GM21737 (cell line): ENCODE measurements around the gene PLD4.
A peak's percentile ranks its signal among the peaks of the same experiment; 100 is the strongest.
"Not testable (repeated sequence)": the region's sequence is repeated elsewhere in the genome, so short reads cannot be mapped to it uniquely, and the experiment has no call there.

Experiments
- ATAC-seq: cut with Tn5 transposase; IDR thresholded peaks from one replicate; pipeline ENCODE4 v1.9.1; 2021; ENCODE audit warnings: mild to moderate bottlenecking, moderate library complexity; ENCODE audit not compliant: unreplicated experiment

Gene PLD4

DNA sequence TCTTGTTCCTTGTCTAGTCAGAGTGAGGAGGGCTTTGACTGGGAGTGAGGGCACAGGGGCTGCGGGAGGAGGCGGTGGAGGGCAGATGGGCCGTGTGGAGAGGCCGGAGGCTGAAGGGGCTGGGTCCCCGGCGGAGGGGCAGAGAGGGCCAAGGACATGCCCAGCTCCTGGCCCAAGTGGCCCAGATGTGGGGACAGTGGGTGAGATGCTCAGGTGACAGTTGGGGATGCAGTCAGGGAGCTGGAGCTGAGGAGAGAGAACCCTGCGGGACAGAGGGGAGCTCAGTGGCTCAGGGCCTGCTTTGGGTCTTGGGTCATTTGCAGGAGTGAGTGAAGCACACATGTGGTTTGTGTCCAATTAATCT, 26.5 kb upstream of the PLD4 start:
- no peak for ATAC-seq

DNA sequence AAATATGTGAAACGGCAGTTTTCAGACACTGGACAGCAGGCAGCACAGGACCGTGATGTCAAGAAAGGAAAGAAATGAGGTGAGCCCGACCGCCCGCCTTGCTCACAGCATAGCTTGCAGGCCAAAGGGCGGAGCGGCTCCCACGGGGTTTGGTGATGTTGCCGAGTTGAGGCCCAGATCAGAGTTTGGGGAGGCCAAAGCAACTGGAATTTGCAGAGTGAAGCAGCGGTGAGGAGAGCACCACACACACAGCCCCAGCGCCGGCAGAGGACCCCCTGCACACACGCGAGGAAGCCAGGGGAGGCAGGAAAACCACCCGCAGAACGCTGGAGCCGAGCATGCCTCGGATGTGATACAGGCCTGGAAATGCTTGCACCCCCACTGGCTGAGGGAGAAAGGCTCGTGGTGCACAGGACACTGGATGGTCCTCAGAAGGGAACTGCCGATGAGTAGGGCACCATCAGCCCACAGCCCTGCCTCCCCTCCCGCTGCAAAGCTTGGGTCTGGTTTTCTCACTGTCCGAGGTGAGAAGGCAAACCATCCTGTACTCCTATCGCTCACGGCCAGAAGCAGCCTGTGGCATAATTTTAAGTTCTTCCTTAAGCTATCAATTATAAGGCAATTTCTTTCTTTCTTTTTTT, 25.7 kb upstream of the PLD4 start:
- no peak for ATAC-seq

DNA sequence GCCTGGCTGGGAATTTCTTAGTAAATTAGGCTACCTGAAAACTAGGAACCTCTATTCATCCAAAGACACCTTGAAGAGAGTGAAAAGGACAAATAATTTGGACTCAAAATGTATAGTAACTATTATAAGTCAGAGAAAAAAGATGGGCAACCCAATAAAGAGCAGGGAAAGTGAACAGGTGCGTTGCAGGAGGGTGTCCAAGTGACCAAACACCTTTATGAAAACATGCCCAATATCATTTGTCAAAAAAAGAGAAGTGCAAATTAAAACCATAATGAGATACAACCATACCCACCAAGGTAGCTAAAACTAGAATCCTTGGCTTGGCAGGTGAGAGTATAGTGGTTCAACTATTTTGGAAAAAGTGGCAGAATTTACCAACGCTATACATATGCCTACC, 24.9 kb upstream of the PLD4 start:
- ATAC-seq: no peak

DNA sequence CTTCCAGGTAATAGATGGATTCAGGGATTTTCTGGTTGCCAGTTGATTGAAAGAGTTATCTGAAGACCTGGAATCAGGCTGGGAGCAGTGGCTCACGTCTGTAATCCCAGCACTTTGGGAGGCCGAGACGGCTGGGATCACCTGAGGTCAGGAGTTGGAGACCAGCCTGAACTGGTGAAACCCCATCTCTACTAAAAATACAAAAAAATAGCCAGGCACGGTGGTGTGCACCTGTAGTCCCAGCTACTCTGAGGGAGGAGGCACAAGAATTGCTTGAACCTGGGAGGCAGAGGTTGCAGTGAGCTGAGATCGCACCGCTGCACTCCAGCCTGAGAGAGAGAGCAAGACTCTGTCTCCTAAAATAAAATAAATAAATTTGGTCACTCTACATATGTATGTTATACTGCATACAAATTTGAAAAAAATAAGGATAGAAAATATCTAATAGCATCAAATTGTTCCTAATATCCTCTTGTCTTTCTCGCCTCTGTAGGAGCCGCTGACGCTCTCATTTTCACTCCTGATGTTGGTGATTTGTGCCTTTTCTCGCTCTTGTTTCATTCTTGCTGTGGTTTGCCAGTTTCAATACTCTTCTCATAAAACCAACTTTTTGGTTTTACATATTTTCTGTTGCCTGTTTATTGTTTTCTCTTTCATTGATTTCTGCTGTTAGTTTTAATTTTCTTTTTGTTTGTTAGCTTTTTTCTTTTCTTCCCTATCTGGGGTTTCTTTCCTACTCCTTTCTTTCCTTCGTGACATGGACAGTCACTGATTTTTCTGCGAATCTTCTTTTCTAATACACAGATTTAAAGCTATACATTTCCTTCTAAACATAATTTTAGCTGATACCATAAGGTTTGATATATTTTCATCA, 23.8 kb upstream of the PLD4 start:
- no peak for ATAC-seq

DNA sequence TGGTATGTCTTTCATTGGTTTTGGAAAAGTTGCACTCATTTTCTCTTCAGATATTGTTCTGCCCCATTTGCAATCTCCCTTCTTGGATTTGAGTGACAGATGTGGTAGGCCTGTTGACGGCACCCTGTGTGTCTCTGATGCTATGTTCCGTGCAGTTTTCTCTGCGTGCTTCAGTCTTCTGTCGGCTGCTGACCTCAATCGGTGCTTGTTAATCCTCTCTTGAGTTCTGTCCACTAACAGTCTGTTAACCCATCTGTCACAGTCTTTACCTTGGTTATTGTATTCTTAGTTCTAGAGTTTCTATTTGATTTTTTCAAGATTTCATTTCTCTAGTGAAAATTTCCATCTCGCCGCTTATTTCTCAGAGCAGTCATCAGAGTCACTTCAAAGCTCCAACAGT, 20.7 kb upstream of the PLD4 start:
- ATAC-seq: no peak

DNA sequence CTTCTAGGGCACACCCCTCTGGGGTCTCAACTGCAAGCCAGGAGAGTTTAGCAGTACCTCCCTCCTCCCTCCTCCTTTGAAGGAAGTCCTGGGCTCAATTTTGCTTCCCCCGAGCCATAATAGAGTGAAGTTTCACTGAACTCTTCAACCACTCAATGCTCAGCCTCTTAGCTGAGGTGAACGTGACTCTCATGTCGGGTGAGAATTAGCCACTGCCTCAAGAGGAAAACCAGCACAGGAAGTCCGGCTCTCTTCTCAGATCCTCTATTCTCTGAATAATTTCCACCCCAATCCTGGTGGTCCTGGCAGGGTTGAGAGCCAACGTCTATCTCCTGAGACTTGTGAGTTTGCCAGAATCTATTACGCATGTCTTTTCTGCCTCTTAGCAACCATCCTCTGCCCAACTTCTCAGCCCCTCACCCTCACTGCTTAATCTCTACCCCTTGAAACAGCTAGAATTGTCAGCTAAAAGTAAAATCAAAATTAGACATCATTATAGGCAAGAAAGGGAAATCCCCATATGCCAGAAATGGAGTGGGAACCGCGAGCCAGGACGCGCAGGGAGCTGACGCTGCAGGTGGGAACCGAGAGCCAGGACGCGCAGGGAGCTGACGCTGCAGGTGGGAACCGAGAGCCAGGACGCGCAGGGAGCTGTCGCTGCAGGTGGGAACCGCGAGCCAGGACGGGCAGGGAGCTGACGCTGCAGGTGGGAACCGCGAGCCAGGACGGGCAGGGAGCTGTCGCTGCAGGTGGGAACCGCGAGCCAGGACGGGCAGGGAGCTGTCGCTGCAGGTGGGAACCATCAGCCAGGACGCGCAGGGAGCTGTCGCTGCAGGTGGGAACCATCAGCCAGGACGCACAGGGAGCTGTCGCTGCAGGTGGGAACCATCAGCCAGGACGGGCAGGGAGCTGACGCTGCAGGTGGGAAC, 19.8 kb upstream of the PLD4 start:
- ATAC-seq: not testable (repeated sequence)

DNA sequence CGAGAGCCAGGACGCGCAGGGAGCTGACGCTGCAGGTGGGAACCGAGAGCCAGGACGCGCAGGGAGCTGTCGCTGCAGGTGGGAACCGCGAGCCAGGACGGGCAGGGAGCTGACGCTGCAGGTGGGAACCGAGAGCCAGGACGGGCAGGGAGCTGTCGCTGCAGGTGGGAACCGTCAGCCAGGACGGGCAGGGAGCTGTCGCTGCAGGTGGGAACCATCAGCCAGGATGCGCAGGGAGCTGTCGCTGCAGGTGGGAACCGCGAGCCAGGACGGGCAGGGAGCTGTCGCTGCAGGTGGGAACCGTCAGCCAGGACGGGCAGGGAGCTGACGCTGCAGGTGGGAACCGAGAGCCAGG, 19.1 kb upstream of the PLD4 start:
- ATAC-seq: not testable (repeated sequence)

DNA sequence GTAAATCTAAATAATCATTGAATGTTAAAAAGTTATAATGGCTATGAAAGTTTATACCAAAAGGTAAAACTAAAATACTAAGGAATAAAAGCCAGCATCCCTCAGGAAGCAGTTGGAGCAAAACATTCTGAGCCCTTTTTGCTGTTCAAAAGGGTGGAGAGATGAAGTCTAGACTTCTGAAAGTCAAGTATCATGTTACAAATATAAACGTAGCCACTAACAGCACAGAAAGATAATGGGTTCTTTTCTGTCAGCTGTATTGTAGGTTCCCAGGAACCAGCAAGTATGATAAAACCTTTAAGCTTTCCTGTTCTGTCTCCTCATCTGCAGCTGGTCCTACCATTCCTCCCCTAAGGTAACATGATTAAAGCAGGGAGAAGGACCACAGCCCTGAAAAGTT, 16.4 kb upstream of the PLD4 start:
- no peak for ATAC-seq

DNA sequence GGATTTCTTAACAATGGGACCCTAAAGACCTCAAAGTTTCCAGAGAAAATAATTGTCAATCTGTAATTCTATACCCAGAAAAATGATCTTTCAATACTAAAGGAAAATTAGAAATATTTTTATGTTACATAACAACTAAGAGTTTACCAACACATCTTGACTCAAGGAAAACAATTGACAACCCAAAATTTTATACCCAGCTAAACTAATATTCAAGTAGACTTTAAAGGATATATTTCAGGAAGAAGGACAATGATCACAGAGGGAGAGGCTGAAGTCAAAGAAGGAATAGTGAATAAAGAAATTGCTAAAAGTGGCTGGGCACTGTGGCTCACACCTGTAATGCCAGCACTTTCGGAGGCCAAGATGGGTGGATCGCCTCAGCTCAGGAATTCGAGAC, 12.6 kb upstream of the PLD4 start:
- no peak for ATAC-seq

DNA sequence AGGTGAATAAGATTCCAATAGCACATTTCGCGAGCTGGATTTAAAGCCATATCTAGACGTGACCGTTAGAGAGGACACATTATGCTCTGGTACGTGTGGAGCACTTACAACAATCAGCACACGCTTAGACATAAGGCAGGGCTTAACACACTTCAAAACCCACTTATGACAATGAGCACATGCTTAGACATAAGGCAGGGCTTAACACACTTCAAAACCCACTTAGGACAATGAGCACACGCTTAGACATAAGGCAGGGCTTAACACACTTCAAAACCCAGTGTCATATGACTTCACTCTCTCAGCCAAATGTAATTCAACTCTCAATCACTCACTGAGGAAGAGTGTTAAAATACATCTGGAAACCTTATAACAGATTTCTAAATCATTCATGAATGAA, 11.2 kb upstream of the PLD4 start:
- no peak for ATAC-seq

DNA sequence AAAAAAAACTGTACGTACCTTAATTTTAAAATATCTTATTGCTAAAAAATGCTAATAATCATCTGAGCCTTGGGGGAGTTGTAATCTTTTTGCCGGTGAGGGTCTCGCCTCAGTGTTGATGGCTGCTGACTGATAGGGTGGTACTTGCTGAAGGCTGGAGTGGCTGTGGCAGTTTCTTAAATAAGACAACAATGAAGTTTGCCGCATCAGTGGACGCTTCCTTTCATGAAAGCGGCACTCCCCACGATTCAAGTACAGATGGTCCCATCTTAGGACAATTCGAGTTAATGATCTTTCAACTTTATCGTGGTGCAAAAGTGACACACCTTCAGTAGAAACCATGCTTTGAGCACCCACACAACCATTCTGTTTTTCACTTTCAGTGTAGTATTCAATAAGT, 7.6 kb upstream of the PLD4 start:
- ATAC-seq: no peak

DNA sequence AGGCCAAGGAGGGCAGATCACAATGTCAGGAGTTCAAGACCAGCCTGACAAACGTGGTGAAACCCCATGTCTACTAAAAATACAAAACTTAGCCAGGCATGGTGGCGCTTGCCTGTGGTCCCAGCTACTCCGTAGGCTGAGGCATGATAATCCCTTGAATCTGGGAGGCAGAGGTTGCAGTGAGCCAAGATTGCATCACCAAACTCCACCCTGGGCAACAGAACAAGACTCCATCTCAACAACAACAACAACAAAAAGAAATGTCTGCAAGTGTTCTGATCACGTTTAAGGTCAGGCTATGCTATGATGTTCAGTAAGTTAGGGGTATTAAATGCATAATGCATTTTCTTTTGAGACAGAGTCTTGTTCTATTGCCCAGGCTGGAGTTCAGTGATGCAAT, 6.7 kb upstream of the PLD4 start:
- ATAC-seq: no peak

DNA sequence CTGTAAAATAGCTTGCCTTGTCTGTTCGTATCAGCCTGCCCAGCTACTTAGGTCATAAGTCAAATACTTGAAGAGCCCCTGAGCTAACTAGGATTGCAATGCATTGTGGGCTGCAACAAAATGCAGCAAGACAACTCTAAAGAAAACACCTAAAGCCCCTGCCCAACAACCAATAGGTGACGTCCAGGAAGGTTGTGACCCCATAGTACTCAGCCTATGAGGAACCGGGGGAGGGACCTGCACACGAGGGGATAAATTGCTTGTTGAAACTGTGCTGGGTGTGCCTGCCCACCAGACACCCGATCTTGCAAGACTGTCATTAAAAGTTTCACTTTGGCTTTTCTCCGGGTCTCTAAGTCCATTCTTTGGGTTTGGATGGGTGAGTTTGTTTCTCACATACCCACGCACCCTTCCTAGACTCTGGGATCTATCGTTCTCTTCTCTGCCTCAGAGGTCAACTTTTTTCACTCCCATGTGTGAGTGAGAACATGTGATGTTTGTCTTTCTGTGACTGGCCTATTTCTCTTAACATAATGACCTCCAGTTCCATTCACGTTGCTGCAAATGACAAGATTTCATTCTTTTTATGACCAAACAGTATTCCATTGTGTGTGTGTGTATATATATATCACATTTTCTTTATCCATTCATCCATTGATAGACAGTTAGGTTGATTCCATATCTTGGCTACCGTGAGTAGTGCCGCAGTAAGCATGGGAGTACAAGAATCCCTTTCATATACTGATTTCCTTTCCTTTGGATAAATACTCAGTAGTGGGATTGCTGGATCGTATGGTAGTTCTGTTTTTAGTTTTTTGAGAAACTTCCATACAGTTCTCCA, 5.3 kb upstream of the PLD4 start:
- not testable (repeated sequence) for ATAC-seq

DNA sequence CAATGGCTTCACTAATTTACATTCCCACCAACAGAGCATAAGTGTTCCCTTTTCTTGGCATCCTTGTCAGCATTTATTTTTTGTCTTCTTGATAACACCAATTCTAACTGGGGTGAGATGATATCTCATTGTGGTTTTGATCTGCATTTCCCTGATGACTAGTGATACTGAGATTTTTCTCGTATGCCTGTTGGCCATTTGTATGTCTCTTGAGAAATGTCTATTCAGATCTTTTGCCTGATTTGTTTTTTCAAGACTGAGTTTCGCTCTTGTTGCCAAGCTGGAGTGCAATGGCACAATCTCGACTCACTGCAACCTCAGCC, 4.7 kb upstream of the PLD4 start:
- ATAC-seq: no peak

DNA sequence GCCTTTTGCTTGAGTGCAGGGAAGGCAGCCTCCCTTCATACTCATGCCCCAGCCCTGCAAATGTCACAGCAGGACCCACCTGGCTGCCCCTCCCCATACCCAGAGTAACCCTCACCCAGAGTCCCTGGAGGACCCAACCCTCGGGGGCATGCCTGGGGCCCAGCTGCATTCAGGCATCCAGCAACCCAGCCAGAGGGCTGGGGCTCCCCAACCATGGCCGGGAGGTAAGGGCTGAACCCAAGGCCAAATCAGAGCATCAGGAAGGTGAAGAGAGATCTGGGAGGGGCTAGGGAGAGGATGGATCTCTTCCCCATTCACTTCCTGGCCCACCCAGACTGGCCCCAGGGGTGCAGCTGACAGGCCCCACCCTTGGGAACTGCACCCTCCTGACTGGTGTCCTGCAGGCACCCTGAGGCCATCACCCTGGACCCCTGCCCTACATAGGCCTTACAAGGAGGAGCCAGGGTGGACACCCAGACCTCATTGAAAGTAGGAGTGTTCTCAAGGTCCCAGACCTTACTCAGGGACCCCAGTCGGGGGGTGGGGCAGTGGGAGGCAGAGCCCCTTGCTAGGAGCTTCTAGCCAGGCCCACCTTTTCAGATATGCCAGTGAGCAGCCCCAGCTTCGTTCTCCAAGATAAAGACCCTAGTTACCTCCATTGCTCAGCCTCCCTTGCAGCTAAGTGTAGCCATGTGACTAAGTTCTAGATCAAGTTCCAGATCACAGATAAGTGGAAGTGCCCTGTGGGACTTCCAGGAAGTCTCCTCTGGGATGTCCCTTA, 849 bp upstream of the PLD4 start:
- ATAC-seq: no peak

DNA sequence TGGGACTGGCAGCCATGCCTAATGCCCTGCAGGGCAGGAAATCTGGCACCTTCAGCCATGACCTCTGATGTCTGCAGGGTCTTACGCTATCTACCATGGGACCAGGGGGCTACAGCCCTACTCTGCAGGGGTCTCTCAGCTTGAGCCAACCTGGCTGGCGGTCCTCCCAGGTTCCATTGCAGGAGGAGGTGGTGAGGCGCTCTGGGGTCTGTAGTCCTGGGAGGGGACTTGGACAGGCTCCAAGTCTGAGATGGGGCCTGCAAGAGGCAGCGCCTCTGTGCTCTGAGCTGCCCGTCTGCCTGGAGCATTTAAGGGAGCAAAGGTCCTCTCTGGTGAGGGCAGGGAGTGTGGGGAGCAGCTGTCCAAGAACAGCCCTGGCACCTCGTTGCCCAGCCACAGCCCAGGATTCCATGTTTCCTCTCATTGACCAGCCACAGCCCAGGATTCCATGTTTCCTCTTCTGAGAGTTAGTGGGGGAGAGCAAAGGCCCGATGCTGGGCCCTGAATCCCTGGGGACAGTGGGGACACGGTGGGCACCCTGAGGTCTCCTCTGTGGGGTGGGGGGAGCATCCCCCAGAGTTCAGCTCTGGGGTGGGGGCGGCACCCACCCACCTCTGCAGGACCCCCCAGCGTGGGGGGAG, 655 bp downstream of the PLD4 start:
- ATAC-seq: no peak

DNA sequence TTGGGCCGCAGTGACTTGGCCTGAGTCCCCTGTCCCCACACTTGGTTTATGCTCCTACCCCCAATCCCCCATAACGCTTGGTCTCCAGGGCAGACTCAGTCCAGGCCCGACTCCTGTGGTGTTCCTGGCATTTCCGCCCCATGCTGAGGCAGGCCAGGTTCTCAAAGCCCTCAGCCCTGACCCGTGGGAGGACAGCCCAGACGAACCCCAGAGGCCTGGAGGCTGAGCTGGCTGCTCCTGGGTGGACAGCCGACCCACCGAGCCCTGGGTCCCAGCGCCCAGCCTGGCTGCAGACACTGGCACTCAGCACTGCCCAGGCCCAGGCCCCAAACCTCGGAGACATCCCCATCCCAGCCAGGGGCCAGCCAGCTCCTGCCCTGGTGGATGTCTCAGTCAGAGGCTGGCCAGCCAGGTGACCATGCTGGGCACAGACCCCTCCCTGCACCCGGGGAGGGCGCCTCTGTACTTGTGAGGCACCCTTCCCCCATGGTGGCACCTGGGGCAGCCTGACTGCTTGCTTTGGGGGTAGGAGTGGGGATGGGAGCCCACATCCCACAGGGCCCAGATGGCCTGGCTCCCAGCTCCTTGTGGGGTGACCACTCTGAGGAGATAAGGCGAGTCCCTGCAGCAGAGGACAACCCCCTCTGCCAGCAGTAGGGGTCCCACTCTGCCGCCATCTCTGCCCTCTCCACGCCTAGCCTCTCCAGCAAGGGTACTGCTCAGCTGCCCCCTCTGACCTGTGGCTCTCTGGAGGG, 1.4 kb downstream of the PLD4 start:
- ATAC-seq: peak; percentile 7

DNA sequence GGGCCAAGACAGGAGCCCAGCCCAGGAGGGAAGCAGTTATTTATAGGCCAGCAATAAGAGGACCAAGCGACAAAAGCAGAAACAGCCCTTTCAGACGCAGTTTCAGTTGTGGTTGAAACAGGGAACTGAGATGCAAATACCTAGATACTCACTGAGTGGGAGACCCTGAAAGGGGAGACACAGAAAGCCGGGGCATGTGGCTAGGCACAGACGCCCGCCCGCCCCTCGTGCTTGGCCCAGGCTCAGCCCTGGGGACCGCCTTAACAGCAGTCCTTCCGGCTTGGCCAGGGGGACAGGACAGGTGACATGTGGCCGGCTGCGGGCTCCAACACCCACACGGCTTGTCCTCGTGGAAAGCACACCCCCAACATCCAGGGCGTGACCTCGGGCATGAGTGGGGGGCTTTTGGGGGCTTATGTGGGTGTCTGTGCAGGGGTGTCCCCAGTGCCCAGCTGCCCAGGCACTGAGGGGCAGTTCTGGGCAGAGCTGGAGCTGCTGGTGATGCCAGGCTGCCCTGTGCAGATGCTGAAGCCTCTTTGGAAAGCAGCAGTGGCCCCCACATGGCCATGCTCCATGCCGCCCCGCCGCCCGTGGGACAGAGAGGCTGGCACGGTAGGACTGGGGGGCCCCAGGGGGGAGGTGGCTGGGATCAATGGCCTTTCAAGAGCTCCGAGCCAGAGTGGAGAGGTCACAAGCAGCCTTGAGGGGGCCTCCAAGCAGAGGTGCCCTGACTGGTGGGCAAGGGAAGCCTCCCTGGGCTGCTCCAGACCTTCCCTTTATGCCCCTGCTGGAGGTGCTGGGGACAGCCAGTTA, 2.1 kb downstream of the PLD4 start:
- peak; percentile 68 for ATAC-seq
